Measurements from ENCODE around the gene TTC13. TPM values are rescaled to one million over a fixed set of nuclear protein-coding genes. Genes with fewer than 3 reads are reported as not detected.

The TTC13 gene
- total RNA-seq, 2 donors from 2014 or later = 12.1 to 12.2 TPM

GRCh38 chr1:230983811-230984210 is 5.2 kb upstream of the TTC13 start:
- Histone ChIP-seq H3K36me3 (no peaks in the 10 kb centered on the region), H3K4me1 (replicated peaks) (no peaks in the 10 kb centered on the region), H3K9me3 (no peaks in the 10 kb centered on the region), H3K27ac (no peak overlapping the region), H3K4me3 (no peak overlapping the region), H3K27me3 (replicated peaks; ENCODE audit: insufficient read depth) (no peaks in the 10 kb centered on the region)
- no peak for DNase-seq (ENCODE audit: low spot score)
- intact Hi-C loops (cut with DNase I) = no loop called here
- 88% methylated on average over 5 of the region's 5 CpGs for WGBS
- TF ChIP-seq POLR2AphosphoS5 (IDR thresholded peaks at IDR 0.05) = no peak
- no peak for TF ChIP-seq CTCF (IDR thresholded peaks at IDR 0.05)
- no peak for TF ChIP-seq POLR2A (IDR thresholded peaks at IDR 0.05)

GRCh38 chr1:230982696-230983095 is 4.0 kb upstream of the TTC13 start:
- Histone ChIP-seq H3K27me3 (replicated peaks; ENCODE audit: insufficient read depth) (no peaks in the 10 kb centered on the region), H3K27ac (no peak overlapping the region), H3K4me1 (replicated peaks) (no peaks in the 10 kb centered on the region), H3K9me3 (no peaks in the 10 kb centered on the region), H3K36me3 (no peaks in the 10 kb centered on the region), H3K4me3 (no peak overlapping the region)
- 84% methylated on average over 4 of the region's 4 CpGs for WGBS
- intact Hi-C loops (cut with DNase I) = no loop called here
- DNase-seq (ENCODE audit: low spot score) = no peak
- TF ChIP-seq POLR2A (IDR thresholded peaks at IDR 0.05) (no peak), POLR2AphosphoS5 (IDR thresholded peaks at IDR 0.05) (no peak), CTCF (IDR thresholded peaks at IDR 0.05) (no peak)

GRCh38 chr1:230979952-230980351 is 1.3 kb upstream of the TTC13 start:
- Histone ChIP-seq H3K4me3 (peak overlapping the region; percentile 72 to 74), H3K36me3 (no peaks in the 10 kb centered on the region), H3K4me1 (replicated peaks) (peaks cover 4% of the 10 kb centered on the region), H3K9me3 (no peaks in the 10 kb centered on the region), H3K27ac (no peak overlapping the region), H3K27me3 (replicated peaks; ENCODE audit: insufficient read depth) (no peaks in the 10 kb centered on the region)
- intact Hi-C loops (cut with DNase I) = no loop called here
- 53% methylated on average over 4 of the region's 4 CpGs for whole genome bisulfite sequencing
- TF ChIP-seq POLR2A (IDR thresholded peaks at IDR 0.05) (no peak), POLR2AphosphoS5 (IDR thresholded peaks at IDR 0.05) (no peak), CTCF (IDR thresholded peaks at IDR 0.05) (no peak)
- no peak for DNase-seq (ENCODE audit: low spot score)

GRCh38 chr1:230979389-230979716 is 692 bp upstream of the TTC13 start:
- DNase-seq (ENCODE audit: low spot score) = no peak
- intact Hi-C loops (cut with DNase I) = no loop called here
- no peaks in the 10 kb centered on the region for H3K9me3 ChIP-seq
- no peak for TF ChIP-seq POLR2AphosphoS5 (IDR thresholded peaks at IDR 0.05)
- TF ChIP-seq POLR2A (IDR thresholded peaks at IDR 0.05) = no peak
- no peak for TF ChIP-seq CTCF (IDR thresholded peaks at IDR 0.05)
- no peaks in the 10 kb centered on the region for H3K36me3 ChIP-seq
- 3% methylated on average over 12 of the region's 12 CpGs for WGBS
- H3K4me3 ChIP-seq = peak overlapping the region; percentile 72 to 74
- H3K4me1 ChIP-seq (replicated peaks) = peaks cover 4% of the 10 kb centered on the region
- H3K27me3 ChIP-seq (replicated peaks; ENCODE audit: insufficient read depth) = no peaks in the 10 kb centered on the region
- peak overlapping the region; percentile 29 to 52 for H3K27ac ChIP-seq

- H3K27me3 ChIP-seq (replicated peaks; ENCODE audit: insufficient read depth) = no peaks in the 10 kb centered on the region
- H3K36me3 ChIP-seq = no peaks in the 10 kb centered on the region
- H3K27ac ChIP-seq = peak overlapping the region; percentile 10 to 45
- peak; percentile 5 for DNase-seq (ENCODE audit: low spot score)
- H3K4me1 ChIP-seq (replicated peaks) = peaks cover 4% of the 10 kb centered on the region
- peak overlapping the region; percentile 72 to 74 for H3K4me3 ChIP-seq
- 2% methylated on average over 34 of the region's 52 CpGs for WGBS
- no peaks in the 10 kb centered on the region for H3K9me3 ChIP-seq
- intact Hi-C loops (cut with DNase I) = no loop called here
- TF ChIP-seq CTCF (IDR thresholded peaks at IDR 0.05) (no peak), POLR2A (IDR thresholded peaks at IDR 0.05) (no peak), POLR2AphosphoS5 (IDR thresholded peaks at IDR 0.05) (no peak)
Observed at GRCh38 chr1:230977761-230978490, 735 bp downstream of the TTC13 start.
